Muscle of arm (tissue), 12 donors: ENCODE data around the gene DNAH1. TPM values are rescaled to one million over a fixed set of nuclear protein-coding genes. Genes with fewer than 3 reads are reported as not detected.

Experiments used
- DNase-seq: peaks from one replicate; pipeline ENCODE4 v3.0.0-alpha.2; 2013
- polyA plus RNA-seq, 12 donors: library from polyadenylated mRNA; unstranded; fragments of 120-200 nt; gene quantifications; one replicate each; pipeline ENCODE4 v1.2.1, GENCODE V29; 2013; ENCODE audit not compliant: insufficient read length in 12 of 12

The DNAH1 gene
- polyA plus RNA-seq, 12 donors: 2.9 to 25.1 (median 4.3) TPM; not detected in 1

- DNase-seq: no peak
These were observed 129.0 kb downstream of the DNAH1 start, which contains the start of gene SEMA3G for GRCh38 chr3:52444860-52445793. SEMA3G (minus strand) TSS chr3:52445103; CDS start chr3:52445027, 76 bp downstream.

- no peak for DNase-seq
These were observed 129.9 kb downstream of the DNAH1 start for GRCh38 chr3:52446042-52446441.

- DNase-seq: peak; percentile 64
These were observed 130.8 kb downstream of the DNAH1 start for GRCh38 chr3:52446631-52447511.

- no peak for DNase-seq
These were observed 131.6 kb downstream of the DNAH1 start for GRCh38 chr3:52447512-52448355.

Other genes starting within 250 kb of the DNAH1 start
- 1 to 10 TPM in 10 of 12 donors, not detected in 2; 3.1 to 6.9 (median 4.5) TPM for gene POC1A, start 161.9 kb upstream of the DNAH1 start, polyA plus RNA-seq
- 10 to 100 TPM in 11 of 12 donors, not detected in 1; 26.5 to 55.3 (median 29.5) TPM for gene ALAS1, start 118.2 kb upstream of the DNAH1 start, polyA plus RNA-seq
- under 1 TPM in 10 of 12 donors, not detected in 2; 0.08 to 0.30 (median 0.14) TPM for gene TLR9, start 90.7 kb upstream of the DNAH1 start, polyA plus RNA-seq
- 10 to 100 TPM in 11 of 12 donors, not detected in 1; 17.6 to 28.1 (median 22.2) TPM for gene TWF2, start 77.2 kb upstream of the DNAH1 start, polyA plus RNA-seq
- 10 to 100 TPM in 10 of 12 donors, not detected in 2; 11.7 to 20.1 (median 14.4) TPM for gene PPM1M, start 70.6 kb upstream of the DNAH1 start, polyA plus RNA-seq
- gene WDR82, start 37.7 kb upstream of the DNAH1 start, polyA plus RNA-seq: 100 to 1,000 TPM in 2 of 12 donors, 10 to 100 TPM in 10; 73.8 to 110 (median 91.3) TPM
- 10 to 100 TPM in 1 of 12 donors, 1 to 10 TPM in 10, not detected in 1; 2.5 to 28.2 (median 4.2) TPM for gene GLYCTK, start 28.5 kb upstream of the DNAH1 start, polyA plus RNA-seq
- 10 to 100 TPM in 11 of 12 donors, not detected in 1; 43.4 to 59.9 (median 50.1) TPM for gene BAP1, start 93.7 kb downstream of the DNAH1 start, polyA plus RNA-seq
- 10 to 100 TPM in 4 of 12 donors, 1 to 10 TPM in 7, not detected in 1; 5.2 to 13.1 (median 9.4) TPM for gene PHF7, start 94.3 kb downstream of the DNAH1 start, polyA plus RNA-seq
- gene SEMA3G, start 128.8 kb downstream of the DNAH1 start, polyA plus RNA-seq: 10 to 100 TPM in 11 of 12 donors, not detected in 1; 10.2 to 16.1 (median 12.5) TPM
- 1,000 to 10,000 TPM in 2 of 12 donors, 100 to 1,000 TPM in 10; 327 to 1,063 (median 707) TPM for gene TNNC1, start 137.7 kb downstream of the DNAH1 start, polyA plus RNA-seq
- 100 to 1,000 TPM in 1 of 12 donors, 10 to 100 TPM in 10, not detected in 1; 50.6 to 137 (median 62.0) TPM for gene NISCH, start 139.3 kb downstream of the DNAH1 start, polyA plus RNA-seq
- 10 to 100 TPM in 11 of 12 donors, not detected in 1; 29.2 to 55.4 (median 39.2) TPM for gene STAB1, start 179.0 kb downstream of the DNAH1 start, polyA plus RNA-seq
- gene NT5DC2, start 217.5 kb downstream of the DNAH1 start, polyA plus RNA-seq: 100 to 1,000 TPM in 3 of 12 donors, 10 to 100 TPM in 8, not detected in 1; 31.8 to 163 (median 82.8) TPM
- 10 to 100 TPM in 6 of 12 donors, 1 to 10 TPM in 5, not detected in 1; 7.2 to 18.2 (median 10.7) TPM for gene UQCC5, start 220.3 kb downstream of the DNAH1 start, polyA plus RNA-seq